Neuronal stem cell (in vitro differentiated cells): ENCODE data around the gene POU5F1.
"Not testable (repeated sequence)": the region's sequence is repeated elsewhere in the genome, so short reads cannot be mapped to it uniquely, and the experiment has no call there.

Source experiments
- DNase-seq: peaks from one replicate; pipeline ENCODE4 v3.0.0-alpha.2; 2013; ENCODE audit warnings: low spot score
- H2AFZ ChIP-seq: one replicate; pipeline ENCODE4 v1.6.1; 2013; ENCODE audit warnings: mild to moderate bottlenecking, low read length, inconsistent platforms
- H2AK5ac ChIP-seq: 2 replicates; pipeline ENCODE4 v1.6.1; 2013; ENCODE audit warnings: low read depth, mild to moderate bottlenecking, inconsistent platforms, low read length, moderate library complexity, mixed read lengths
- H2BK120ac ChIP-seq: 2 replicates; pipeline ENCODE4 v1.6.1; 2013; ENCODE audit warnings: low read depth, mild to moderate bottlenecking, inconsistent platforms, low read length, moderate library complexity, mixed read lengths
- H2BK12ac ChIP-seq: one replicate; pipeline ENCODE4 v1.6.1; 2013; ENCODE audit warnings: low read length, inconsistent platforms
- H2BK15ac ChIP-seq: 2 replicates; pipeline ENCODE4 v1.6.1; 2013; ENCODE audit warnings: mild to moderate bottlenecking, low read length, inconsistent platforms, mixed read lengths
- H2BK5ac ChIP-seq: one replicate; pipeline ENCODE4 v1.6.1; 2013; ENCODE audit warnings: inconsistent platforms, mild to moderate bottlenecking, low read length, moderate library complexity
- H3K14ac ChIP-seq: one replicate; pipeline ENCODE4 v1.6.1; 2013; ENCODE audit warnings: low read length, inconsistent platforms
- H3K18ac ChIP-seq: 2 replicates; pipeline ENCODE4 v1.6.1; 2013; ENCODE audit warnings: low read length, inconsistent platforms
- H3K23ac ChIP-seq: 2 replicates; pipeline ENCODE4 v1.6.1; 2013; ENCODE audit warnings: low read depth, mild to moderate bottlenecking, mixed read lengths, low read length, inconsistent platforms; ENCODE audit not compliant: poor library complexity
- H3K27ac ChIP-seq: replicated peaks from 3 replicates; pipeline ENCODE4 v1.5.1; 2013; ENCODE audit warnings: low read length, inconsistent platforms
- H3K27me3 ChIP-seq, 3 experiments: 2 replicates each; pipeline ENCODE4 v1.6.1; 2013; ENCODE audit warnings: low read length in 3 of 3, mild to moderate bottlenecking in 2 of 3, inconsistent platforms in 1 of 3, low read depth in 1 of 3, mixed read lengths in 1 of 3, moderate library complexity in 1 of 3; ENCODE audit not compliant: control insufficient read depth in 3 of 3, insufficient read depth in 3 of 3
- H3K36me3 ChIP-seq, 2 donors: replicated peaks in 1 of 2; 2 replicates each; pipeline ENCODE4 v1.6.1; 2013; ENCODE audit warnings: low read length in 2 of 2; ENCODE audit not compliant: control insufficient read depth in 2 of 2, insufficient read depth in 2 of 2
- H3K4ac ChIP-seq: 2 replicates; pipeline ENCODE4 v1.6.1; 2013; ENCODE audit warnings: inconsistent platforms, mild to moderate bottlenecking, low read length, moderate library complexity
- H3K4me1 ChIP-seq, 2 donors: 1 replicate in 1 of 2; 2 replicates in 1 of 2; pipeline ENCODE4 v1.6.1; 2013; ENCODE audit warnings: low read length in 2 of 2, low read depth in 1 of 2; ENCODE audit not compliant: control insufficient read depth in 2 of 2, insufficient read depth in 1 of 2
- H3K4me2 ChIP-seq: one replicate; pipeline ENCODE4 v1.6.1; 2013; ENCODE audit warnings: mild to moderate bottlenecking, low read length, inconsistent platforms; ENCODE audit not compliant: insufficient read depth, poor library complexity, severe bottlenecking
- H3K4me3 ChIP-seq, 2 donors: 2 replicates each; pipeline ENCODE4 v1.5.1; 2013; ENCODE audit warnings: low read length in 2 of 2, mild to moderate bottlenecking in 2 of 2, inconsistent platforms in 1 of 2, moderate library complexity in 1 of 2
- H3K79me1 ChIP-seq: one replicate; pipeline ENCODE4 v1.6.1; 2013; ENCODE audit warnings: low read depth, mild to moderate bottlenecking, inconsistent platforms, low read length, moderate library complexity
- H3K9ac ChIP-seq: one replicate; pipeline ENCODE4 v1.6.1; 2013; ENCODE audit warnings: mild to moderate bottlenecking, low read depth, low read length, inconsistent platforms; ENCODE audit not compliant: poor library complexity
- H3K9me3 ChIP-seq, 2 donors: replicated peaks in 1 of 2; 2 replicates each; pipeline versions ENCODE3 to v1.6.1; 2013; ENCODE audit warnings: low read length in 2 of 2, mild to moderate bottlenecking in 2 of 2, inconsistent platforms in 1 of 2, low read depth in 1 of 2, mixed read lengths in 1 of 2, moderate library complexity in 1 of 2; ENCODE audit not compliant: control insufficient read depth in 2 of 2, insufficient read depth in 1 of 2
- H4K8ac ChIP-seq: one replicate; pipeline ENCODE4 v1.6.1; 2013; ENCODE audit warnings: low read depth, mild to moderate bottlenecking, inconsistent platforms, low read length, moderate library complexity
- H4K91ac ChIP-seq: one replicate; pipeline ENCODE4 v1.6.1; 2013; ENCODE audit warnings: low read length, low read depth, mild to moderate bottlenecking, inconsistent platforms; ENCODE audit not compliant: poor library complexity
- WGBS, 2 donors: extraction: QIAGEN DNeasy Blood & Tissue Kit; methylation state at CpG; one replicate each; pipeline ENCODE4 v1.1.7; 2013; ENCODE audit warnings: missing lambda C conversion rate in 2 of 2, mixed read lengths in 1 of 2; ENCODE audit not compliant: insufficient read length in 2 of 2, insufficient replicate concordance in 1 of 2; ENCODE audit errors: extremely low coverage in 2 of 2; 5-methylcytosine and 5-hydroxymethylcytosine counted together

The POU5F1 gene

DNA sequence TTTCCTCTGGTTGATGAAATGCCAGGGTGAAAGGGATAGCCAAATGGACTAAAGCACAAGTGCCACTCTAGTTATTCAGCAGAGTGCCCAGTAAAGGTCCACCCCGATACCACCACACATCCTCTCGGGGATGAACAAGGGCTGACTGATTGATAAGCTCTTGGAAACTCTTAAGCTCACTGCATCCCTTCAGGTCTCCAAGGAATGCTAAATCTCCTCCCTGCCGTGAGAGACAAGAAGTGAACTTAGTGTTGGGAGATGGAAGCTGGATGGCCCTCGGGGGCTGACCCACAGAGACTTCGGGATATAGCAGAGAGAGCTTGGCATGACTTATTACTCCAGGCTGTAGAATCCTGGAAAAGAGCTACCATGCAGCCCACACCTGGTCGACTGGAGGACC, 13.4 kb upstream of the POU5F1 start:
- not testable (repeated sequence) for DNase-seq

DNA sequence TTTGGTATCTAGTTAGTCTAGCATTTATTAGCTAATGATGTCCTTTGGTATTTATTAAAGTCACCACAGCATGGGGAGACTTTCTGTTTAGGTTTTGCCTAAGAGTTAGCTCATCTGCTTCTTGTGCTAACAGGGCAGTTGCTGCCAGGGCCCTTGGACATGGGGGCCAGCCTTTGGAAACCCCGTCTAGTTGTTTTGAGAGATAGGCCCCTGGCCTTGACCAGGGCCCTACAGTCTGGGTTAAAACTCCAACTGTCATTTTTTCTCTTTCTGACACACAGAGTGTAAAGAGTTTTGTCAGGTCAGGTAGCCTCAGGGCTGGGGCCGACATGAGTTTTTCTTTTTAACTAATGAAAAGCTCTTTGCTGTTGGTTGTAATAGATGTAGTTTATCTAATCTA, 12.8 kb upstream of the POU5F1 start:
- not testable (repeated sequence) for H2AFZ ChIP-seq, H3K4me1 ChIP-seq, H3K27me3 ChIP-seq, H3K4me2 ChIP-seq, H4K91ac ChIP-seq, H3K36me3 ChIP-seq, H2BK120ac ChIP-seq, H2AK5ac ChIP-seq, H4K8ac ChIP-seq, H3K14ac ChIP-seq, H2BK12ac ChIP-seq, H3K27ac ChIP-seq, H3K18ac ChIP-seq, H3K79me1 ChIP-seq, H3K4me3 ChIP-seq, H2BK5ac ChIP-seq, H3K23ac ChIP-seq, H2BK15ac ChIP-seq, DNase-seq, H3K9ac ChIP-seq, H3K4ac ChIP-seq, H3K9me3 ChIP-seq
- no CpG with 5 or more reads among the region's 2 CpGs for WGBS, 2 donors

More for the DNA sequence above, 13.4 kb upstream of the POU5F1 start:
- H3K79me1 ChIP-seq, H2BK15ac ChIP-seq, H3K36me3 ChIP-seq, H3K23ac ChIP-seq, H3K27ac ChIP-seq, H3K9ac ChIP-seq, H2AK5ac ChIP-seq, H2BK120ac ChIP-seq, H2AFZ ChIP-seq, H3K4me3 ChIP-seq, H4K91ac ChIP-seq, H4K8ac ChIP-seq, H2BK12ac ChIP-seq, H3K4me2 ChIP-seq, H3K9me3 ChIP-seq, H3K14ac ChIP-seq, H3K4me1 ChIP-seq, H3K4ac ChIP-seq, H2BK5ac ChIP-seq, H3K27me3 ChIP-seq, H3K18ac ChIP-seq: not testable (repeated sequence)
- WGBS, 2 donors = no CpG with 5 or more reads among the region's 6 CpGs

- Histone ChIP-seq H2AFZ (no peak overlapping the region), H3K36me3 (no peaks in the 10 kb centered on the region), H3K18ac (peak overlapping the region; percentile 64), H3K14ac (peak overlapping the region; percentile 82), H3K4me2 (no peak overlapping the region), H2BK15ac (peak overlapping the region; percentile 94), H2AK5ac (no peak overlapping the region), H3K27me3 (peaks cover 0 to 2% (median 0%) of the 10 kb centered on the region in 3 experiments), H3K4ac (no peak overlapping the region), H2BK5ac (no peak overlapping the region), H4K8ac (no peak overlapping the region), H3K4me3 (no peak overlapping the region), H4K91ac (no peak overlapping the region), H3K79me1 (no peaks in the 10 kb centered on the region), H3K9ac (no peak overlapping the region), H3K27ac (no peak overlapping the region), H3K4me1 (no peaks in the 10 kb centered on the region), H2BK120ac (no peak overlapping the region), H2BK12ac (no peak overlapping the region), H3K23ac (no peak overlapping the region), H3K9me3 (no peaks in the 10 kb centered on the region)
- no CpG with 5 or more reads among the region's 26 CpGs for WGBS, 2 donors
- no peak for DNase-seq
These were observed 10.0 kb upstream of the POU5F1 start for GRCh38 chr6:31180500-31180899.

- DNase-seq = no peak
- no peak overlapping the region for H3K14ac ChIP-seq
- peaks cover 0 to 2% (median 0%) of the 10 kb centered on the region in 3 experiments for H3K27me3 ChIP-seq
- H3K4ac ChIP-seq = no peak overlapping the region
- no peak overlapping the region for H2AFZ ChIP-seq
- no peak overlapping the region for H2BK120ac ChIP-seq
- no peak overlapping the region for H3K23ac ChIP-seq
- no peaks in the 10 kb centered on the region for H3K9me3 ChIP-seq
- H2BK15ac ChIP-seq = no peak overlapping the region
- H3K9ac ChIP-seq = no peak overlapping the region
- no peaks in the 10 kb centered on the region for H3K36me3 ChIP-seq
- no peaks in the 10 kb centered on the region for H3K79me1 ChIP-seq
- no peak overlapping the region for H3K18ac ChIP-seq
- no peaks in the 10 kb centered on the region for H3K4me1 ChIP-seq
- no CpG with 5 or more reads among the region's 8 CpGs for WGBS, 2 donors
- H3K4me2 ChIP-seq = no peak overlapping the region
- no peak overlapping the region for H2BK5ac ChIP-seq
- H2AK5ac ChIP-seq = no peak overlapping the region
- no peak overlapping the region for H3K4me3 ChIP-seq
- no peak overlapping the region for H2BK12ac ChIP-seq
- H4K91ac ChIP-seq = no peak overlapping the region
- H3K27ac ChIP-seq = no peak overlapping the region
- H4K8ac ChIP-seq = no peak overlapping the region
These were observed 9.4 kb upstream of the POU5F1 start for GRCh38 chr6:31179896-31180295.
